AG09319 (cell line): ENCODE measurements around the gene YEATS2.

Experiments used
- DNase-seq: peaks from one replicate; pipeline ENCODE4 v3.0.0-alpha.2; 2010; ENCODE audit warnings: low read depth; ENCODE audit errors: extremely low read depth
- CTCF ChIP-seq: IDR thresholded peaks from 2 replicates; pipeline ENCODE4 v1.5.1; 2011; ENCODE audit warnings: low read depth, mild to moderate bottlenecking, inconsistent platforms, low read length, moderate library complexity

YEATS2 gene

GRCh38 chr3:183794452-183794851 lies 96.9 kb downstream of the YEATS2 start:
- no peak for DNase-seq
- no peak for TF ChIP-seq CTCF

GRCh38 chr3:183796372-183796771 lies 98.8 kb downstream of the YEATS2 start:
- DNase-seq: no peak
- no peak for TF ChIP-seq CTCF

GRCh38 chr3:183797996-183798395 lies 100.4 kb downstream of the YEATS2 start:
- no peak for TF ChIP-seq CTCF
- no peak for DNase-seq

- no peak for DNase-seq
- TF ChIP-seq CTCF: no peak
Observed at GRCh38 chr3:183799461-183799860, 101.9 kb downstream of the YEATS2 start.

GRCh38 chr3:183800243-183800863 lies 102.8 kb downstream of the YEATS2 start:
- DNase-seq: no peak
- TF ChIP-seq CTCF: no peak

- no peak for DNase-seq
- no peak for TF ChIP-seq CTCF
Observed at GRCh38 chr3:183801601-183802000, 104.0 kb downstream of the YEATS2 start.

GRCh38 chr3:183802989-183803388 lies 105.4 kb downstream of the YEATS2 start:
- no peak for TF ChIP-seq CTCF
- no peak for DNase-seq
